AG09319 (cell line): Measurements from ENCODE around the gene HIKESHI.
A peak's percentile ranks its signal among the peaks of the same experiment; 100 is the strongest.
"Not testable (repeated sequence)": the region's sequence is repeated elsewhere in the genome, so short reads cannot be mapped to it uniquely, and the experiment has no call there.

Experiments
- DNase-seq: peaks from one replicate; pipeline ENCODE4 v3.0.0-alpha.2; 2010; ENCODE audit warnings: low read depth; ENCODE audit errors: extremely low read depth
- CTCF ChIP-seq: IDR thresholded peaks from 2 replicates; pipeline ENCODE4 v1.5.1; 2011; ENCODE audit warnings: low read depth, mild to moderate bottlenecking, inconsistent platforms, low read length, moderate library complexity

The HIKESHI gene

GRCh38 chr11:86278226-86278625 lies 23.8 kb upstream of the HIKESHI start:
- no peak for TF ChIP-seq CTCF
- DNase-seq = no peak

- DNase-seq = no peak
- TF ChIP-seq CTCF = no peak
These were observed 22.3 kb upstream of the HIKESHI start for GRCh38 chr11:86279747-86280146.

- no peak for TF ChIP-seq CTCF
- no peak for DNase-seq
These were observed 14.6 kb upstream of the HIKESHI start for GRCh38 chr11:86287468-86287796.

- DNase-seq = no peak
- no peak for TF ChIP-seq CTCF
These were observed 13.1 kb upstream of the HIKESHI start for GRCh38 chr11:86288776-86289507.

GRCh38 chr11:86289508-86290280 lies 12.3 kb upstream of the HIKESHI start:
- DNase-seq = not testable (repeated sequence)

GRCh38 chr11:86291466-86292262 lies 10.4 kb upstream of the HIKESHI start:
- DNase-seq = no peak

More at GRCh38 chr11:86291466-86292262, 10.4 kb upstream of the HIKESHI start:
- peak; percentile 62 for TF ChIP-seq CTCF
